H1 (cell line): ENCODE results near the gene SPATS2L. TPM values are rescaled to one million over a fixed set of nuclear protein-coding genes. Genes with fewer than 3 reads are reported as not detected.

Experiments
- CTCF ChIA-PET: fragments of 300-600 bp; sonication (Branson Sonifier 250); formaldehyde crosslinking; loops from one replicate; lab custom pipeline; 2021; ENCODE audit not compliant: partially characterized antibody; lab: Charles Lee
- POLR2A ChIA-PET: fragments of 300-600 bp; sonication (Branson Sonifier 250); formaldehyde crosslinking; loops from one replicate; lab custom pipeline; 2021; ENCODE audit warnings: inconsistent platforms; ENCODE audit not compliant: partially characterized antibody; lab: Charles Lee
- DNase-seq, 2 experiments: peaks; one replicate each; pipeline versions ENCODE4 v3.0.0 to v3.0.0-alpha.2; 2010 to 2022; ENCODE audit warnings: low spot score in 2 of 2, low read depth in 1 of 2, mixed read lengths in 1 of 2
- FAIRE-seq: peaks from 2 replicates; lab custom pipeline; 2011; peaks lifted over from hg19 to GRCh38; lab: Jason Lieb, UNC
- H2AFZ ChIP-seq: 2 replicates; pipeline ENCODE4 v1.8.1; 2012; ENCODE audit warnings: low read length, inconsistent platforms
- H2AK5ac ChIP-seq: 2 replicates; pipeline ENCODE4 v1.6.1; 2013; ENCODE audit warnings: low read depth, low read length
- H2BK120ac ChIP-seq: replicated peaks from 2 replicates; pipeline ENCODE3; 2013; ENCODE audit warnings: low read depth, low read length, inconsistent platforms
- H2BK12ac ChIP-seq: 2 replicates; pipeline ENCODE4 v1.6.1; 2013; ENCODE audit warnings: low read depth, low read length
- H2BK15ac ChIP-seq: 2 replicates; pipeline ENCODE4 v1.6.1; 2013; ENCODE audit warnings: low read length
- H2BK20ac ChIP-seq: 2 replicates; pipeline ENCODE4 v1.6.1; 2013; ENCODE audit warnings: low read length
- H2BK5ac ChIP-seq: 2 replicates; pipeline ENCODE4 v1.6.1; 2013; ENCODE audit warnings: low read depth, low read length
- H3K14ac ChIP-seq: 2 replicates; pipeline ENCODE4 v1.6.1; 2013; ENCODE audit warnings: inconsistent platforms; ENCODE audit not compliant: insufficient read length
- H3K18ac ChIP-seq: 2 replicates; pipeline ENCODE4 v1.6.1; 2013; ENCODE audit warnings: low read length; ENCODE audit errors: extremely low read depth
- H3K23ac ChIP-seq: 2 replicates; pipeline ENCODE4 v1.6.1; 2013; ENCODE audit warnings: inconsistent platforms; ENCODE audit not compliant: insufficient read length
- H3K23me2 ChIP-seq: 2 replicates; pipeline ENCODE4 v1.6.1; 2013; ENCODE audit warnings: low read depth, low read length
- H3K27ac ChIP-seq: 2 replicates; pipeline ENCODE4 v1.6.1; 2011; ENCODE audit warnings: low read depth, low read length, inconsistent platforms
- H3K27me3 ChIP-seq, 4 experiments: replicated peaks in 1 of 4; 1 replicate in 1 of 4; 2 replicates in 3 of 4; pipeline versions ENCODE4 v1.6.1 to v1.8.1; 2011 to 2013; ENCODE audit warnings: low read length in 3 of 4, mild to moderate bottlenecking in 3 of 4, inconsistent platforms in 2 of 4, mixed read lengths in 2 of 4, moderate library complexity in 1 of 4; ENCODE audit not compliant: control insufficient read depth in 3 of 4, insufficient read depth in 3 of 4; ENCODE audit errors: extremely low read depth in 1 of 4
- H3K36me3 ChIP-seq, 4 experiments: 2 replicates each; pipeline versions ENCODE4 v1.6.1 to v1.8.1; 2011 to 2013; ENCODE audit warnings: mild to moderate bottlenecking in 4 of 4, low read length in 3 of 4, moderate library complexity in 2 of 4, control low read depth in 1 of 4, inconsistent platforms in 1 of 4; ENCODE audit not compliant: insufficient read depth in 4 of 4, control insufficient read depth in 2 of 4
- H3K4ac ChIP-seq: replicated peaks from 2 replicates; pipeline ENCODE3; 2013; ENCODE audit warnings: low read length, low read depth, mixed read lengths, inconsistent platforms; ENCODE audit not compliant: insufficient read length
- H3K4me1 ChIP-seq, 4 experiments: replicated peaks in 1 of 4; 1 replicate in 1 of 4; 2 replicates in 3 of 4; pipeline versions ENCODE4 v1.6.1 to v1.8.1; 2011 to 2013; ENCODE audit warnings: low read length in 3 of 4, inconsistent platforms in 2 of 4, mixed read lengths in 1 of 4; ENCODE audit not compliant: insufficient read depth in 4 of 4, control insufficient read depth in 3 of 4
- H3K4me2 ChIP-seq, 2 experiments: 2 replicates each; pipeline versions ENCODE4 v1.6.1 to v1.8.1; 2011 to 2013; ENCODE audit warnings: low read depth in 2 of 2, low read length in 2 of 2, control low read depth in 1 of 2, inconsistent platforms in 1 of 2, mild to moderate bottlenecking in 1 of 2; ENCODE audit not compliant: insufficient read depth in 1 of 2
- H3K4me3 ChIP-seq, 4 experiments: fragments of 200-600, 300-600 bp in 1 of 4; sonication (generic), shearing (Covaris generic), sonication (Bioruptor Twin) in 1 of 4; 2 replicates each; pipeline versions ENCODE4 v1.5.1 to v1.8.1; 2011 to 2016; ENCODE audit warnings: low read length in 4 of 4, low read depth in 3 of 4, control low read depth in 2 of 4, inconsistent platforms in 2 of 4, mild to moderate bottlenecking in 2 of 4, mixed read lengths in 1 of 4, moderate library complexity in 1 of 4; ENCODE audit not compliant: insufficient read depth in 2 of 4; ENCODE audit errors: extremely low read depth in 1 of 4
- H3K56ac ChIP-seq: replicated peaks from 2 replicates; pipeline ENCODE3; 2013; ENCODE audit warnings: low read depth, mild to moderate bottlenecking, mixed read lengths, low read length, inconsistent platforms; ENCODE audit not compliant: insufficient read length
- H3K79me1 ChIP-seq: 2 replicates; pipeline ENCODE4 v1.6.1; 2013; ENCODE audit warnings: low read depth, low read length, control low read depth
- H3K79me2 ChIP-seq, 2 experiments: 2 replicates each; pipeline versions ENCODE4 v1.6.1 to v1.8.1; 2012 to 2013; ENCODE audit warnings: low read length in 2 of 2, mild to moderate bottlenecking in 2 of 2, inconsistent platforms in 1 of 2; ENCODE audit not compliant: insufficient read depth in 2 of 2, control insufficient read depth in 1 of 2
- H3K9ac ChIP-seq, 4 experiments: replicated peaks in 1 of 4; 1 replicate in 1 of 4; 2 replicates in 3 of 4; pipeline versions ENCODE4 v1.6.1 to v1.8.1; 2011 to 2013; ENCODE audit warnings: low read depth in 3 of 4, low read length in 3 of 4, control low read depth in 2 of 4, mild to moderate bottlenecking in 2 of 4, moderate library complexity in 2 of 4, inconsistent platforms in 1 of 4; ENCODE audit errors: extremely low read depth in 1 of 4
- H3K9me3 ChIP-seq, 2 experiments: 2 replicates each; pipeline versions ENCODE4 v1.6.1 to v1.8.1; 2012 to 2013; ENCODE audit warnings: mild to moderate bottlenecking in 2 of 2, moderate library complexity in 2 of 2, control low read depth in 1 of 2, inconsistent platforms in 1 of 2, low read depth in 1 of 2, low read length in 1 of 2, mixed read lengths in 1 of 2; ENCODE audit not compliant: insufficient read depth in 2 of 2
- H4K20me1 ChIP-seq, 2 experiments: replicated peaks in 1 of 2; 2 replicates each; pipeline versions ENCODE3 to v1.8.1; 2011 to 2013; ENCODE audit warnings: inconsistent platforms in 2 of 2, low read length in 2 of 2, mild to moderate bottlenecking in 1 of 2; ENCODE audit not compliant: insufficient read depth in 2 of 2, control insufficient read depth in 1 of 2
- H4K5ac ChIP-seq: 2 replicates; pipeline ENCODE4 v1.6.1; 2013; ENCODE audit warnings: low read length, low read depth, mixed read lengths, inconsistent platforms; ENCODE audit not compliant: insufficient read length
- H4K8ac ChIP-seq: 2 replicates; pipeline ENCODE4 v1.8.0; 2013; ENCODE audit warnings: mild to moderate bottlenecking, moderate library complexity, low read length, inconsistent platforms; ENCODE audit not compliant: insufficient read depth; ENCODE audit errors: extremely low read depth
- H4K91ac ChIP-seq: replicated peaks from 2 replicates; pipeline ENCODE3; 2013; ENCODE audit warnings: low read length, mixed read lengths, inconsistent platforms; ENCODE audit not compliant: insufficient read length
- CBX8 ChIP-seq: fragments of 300-800, 300-1000 bp; sonication (generic); IDR thresholded peaks from 2 replicates; pipeline ENCODE4 v1.7.1; 2016; ENCODE audit warnings: low read depth, low read length, borderline replicate concordance
- NANOG ChIP-seq: IDR thresholded peaks from 2 replicates; pipeline ENCODE4 v1.6.1; 2011; ENCODE audit warnings: low read length, low read depth, mild to moderate bottlenecking, inconsistent platforms; ENCODE audit not compliant: insufficient read depth, poor library complexity, severe bottlenecking
- TAF7 ChIP-seq: optimal IDR thresholded peaks from 2 replicates; pipeline ENCODE3; 2011; ENCODE audit warnings: low read depth, mild to moderate bottlenecking, inconsistent platforms, low read length, moderate library complexity, borderline replicate concordance
- WGBS, 2 experiments: shearing (Covaris generic) in 1 of 2; methylation state at CpG; one replicate each; pipeline versions ENCODE4 v1.1.6 to v1.1.7; 2013 to 2015; ENCODE audit warnings: low lambda C conversion rate in 2 of 2, mixed read lengths in 2 of 2, inconsistent platforms in 1 of 2, low coverage in 1 of 2, missing lambda C conversion rate in 1 of 2; ENCODE audit not compliant: insufficient replicate concordance in 2 of 2, insufficient coverage in 1 of 2, insufficient read length in 1 of 2; ENCODE audit errors: extremely low coverage in 1 of 2, missing lambda C conversion rate in 1 of 2; 5-methylcytosine and 5-hydroxymethylcytosine counted together
- polyA plus RNA-seq, 7 experiments: library from polyadenylated mRNA; depleted of rRNA in 3 of 7; stranded (reverse) in 5 of 7; unstranded in 2 of 7; fragments of >200 nt in 5 of 7; fragments of 200-250 nt in 2 of 7; gene quantifications; 1 replicate in 5 of 7; 2 replicates in 1 of 7; 4 replicates in 1 of 7; pipeline versions ENCODE4 v1.2.1 to v1.2.3, GENCODE V29; 2011 to 2013; ENCODE audit warnings: missing spikeins in 2 of 7, mixed read lengths in 2 of 7
- total RNA-seq: library from RNA; stranded (reverse); fragmentation: NEBNext Ultra II Directional; extraction: Animal tissue kit (Norgen Biotek cat#: 25700); gene quantifications from 2 replicates; pipeline ENCODE4 v1.2.1, GENCODE V29; 2021

Gene SPATS2L
- total and polyA plus RNA-seq, 2 of the 8 experiments (the other 6 are each of a cell fraction or from before 2014, with no cell fraction given), result 67.3 to 189 TPM

GRCh38 chr2:200364620-200365019 is 58.1 kb downstream of the SPATS2L start:
- Histone ChIP-seq H3K9me3 (no peaks in the 10 kb centered on the region), H2AK5ac (no peak overlapping the region), H3K79me1 (peaks cover 5% of the 10 kb centered on the region), H3K23ac (no peak overlapping the region), H3K4me2 (no peak overlapping the region), H2BK12ac (no peak overlapping the region), H3K27ac (no peak overlapping the region), H2BK5ac (no peak overlapping the region), H4K8ac (no peak overlapping the region), H3K18ac (no peak overlapping the region), H3K79me2 (peaks cover 0 to 91% of the 10 kb centered on the region in 2 experiments; a peak in 3 of 4 replicates), H3K14ac (no peak overlapping the region), H3K36me3 (0 out of 8 replicates have a peak, but pooled peaks cover 0 to 3% (median 0%) of the 10 kb centered on the region in 4 experiments), H3K4me1 (peaks cover 6 to 29% (median 17%) of the 10 kb centered on the region in 4 experiments; a peak in 5 of 7 replicates), H2BK15ac (no peak overlapping the region), H3K4ac (no peak overlapping the region), H4K91ac (no peak overlapping the region), H4K5ac (no peak overlapping the region), H3K56ac (no peak overlapping the region), H2BK20ac (no peak overlapping the region), H2AFZ (no peak overlapping the region), H3K23me2 (no peaks in the 10 kb centered on the region; the same call in 1 of the 2 replicates), H3K9ac (no peak overlapping the region), H3K27me3 (no peaks in the 10 kb centered on the region), H4K20me1 (no peaks in the 10 kb centered on the region), H2BK120ac (no peak overlapping the region), H3K4me3 (no peak overlapping the region)
- DNase-seq, result no peak
- POLR2A ChIA-PET, result interaction anchor here (1.5 kb wide), 1 partner anchor 10 kb away, joined by 3 read pairs; no protein-coding TSS in a partner anchor
- TF ChIP-seq CBX8 (no peak), TAF7 (no peak), NANOG (no peak)
- no peak for FAIRE-seq
- WGBS, 2 experiments, result 90% methylated on average over 3 of the region's 3 CpGs; no CpG with 5 or more reads in 1 of the 2 experiments
- CTCF ChIA-PET, result no interaction called here
